Adrenal gland (tissue), 12 donors: ENCODE data around the gene KRT71. TPM values are rescaled to one million over a fixed set of nuclear protein-coding genes. Genes with fewer than 3 reads are reported as not detected.

Source experiments
- DNase-seq, 7 donors: peaks; one replicate each; pipeline ENCODE4 v3.0.0-alpha.2; 2019 to 2020
- H3K27ac ChIP-seq, 5 donors: fragments of 200-600 bp; sonication (generic) in 4 of 5; 1 replicate in 3 of 5; 2 replicates in 2 of 5; pipeline versions ENCODE4 v1.5.1 to v1.8.0; 2016 to 2020; ENCODE audit warnings: mild to moderate bottlenecking in 1 of 5
- H3K27me3 ChIP-seq: fragments of 200-600 bp; 2 replicates; pipeline ENCODE4 v1.8.0; 2021
- H3K36me3 ChIP-seq, 2 donors: fragments of 200-600 bp; replicated peaks in 1 of 2; 1 replicate in 1 of 2; 2 replicates in 1 of 2; pipeline versions ENCODE4 v1.5.1 to v1.8.0; 2018 to 2022
- H3K4me1 ChIP-seq, 2 donors: fragments of 200-600 bp; replicated peaks in 1 of 2; 1 replicate in 1 of 2; 2 replicates in 1 of 2; pipeline versions ENCODE4 v1.5.1 to v1.8.0; 2018 to 2021
- H3K4me3 ChIP-seq, 4 donors: fragments of 200-600 bp; sonication (generic) in 3 of 4; one replicate each; pipeline ENCODE4 v1.5.1; 2016 to 2018
- H3K9me3 ChIP-seq, 3 donors: fragments of 200-600 bp; sonication (generic) in 1 of 3; replicated peaks in 1 of 3; 1 replicate in 2 of 3; 2 replicates in 1 of 3; pipeline versions ENCODE4 v1.5.1 to v1.8.0; 2016 to 2021
- POLR2A ChIP-seq, 2 donors: fragments of 450-650 bp; IDR thresholded peaks; one replicate each; pipeline ENCODE4 v1.6.1; 2017; ENCODE audit warnings: antibody characterized with exemption in 2 of 2, mild to moderate bottlenecking in 2 of 2, moderate library complexity in 1 of 2
- WGBS, 4 donors: extraction: QIAGEN DNeasy Blood & Tissue Kit in 2 of 4; methylation state at CpG; one replicate each; pipeline versions ENCODE4 v1.1.5 to v1.1.7; 2013 to 2017; 5-methylcytosine and 5-hydroxymethylcytosine counted together
- intact Hi-C, 2 donors: fragments of 100-400 bp; cut with DNase I; formaldehyde crosslinking; loops; one replicate each; pipeline versions ENCODE4 v1.14.1 to v1.15.0; 2022 to 2023
- polyA plus RNA-seq, 3 donors: library from polyadenylated mRNA; stranded (reverse); fragments of 200-250 nt in 2 of 3; fragments of 350-450 nt in 1 of 3; fragmentation: Illumina TruSeq in 1 of 3; extraction: RNeasy Lipid Tissue Mini Kit (QIAGEN cat#74804) in 1 of 3; gene quantifications; one replicate each; pipeline ENCODE4 v1.2.3, GENCODE V29; 2013 to 2014
- total RNA-seq, 9 donors: library from RNA; depleted of rRNA in 4 of 9; stranded (reverse); fragments of >200 nt in 4 of 9; fragments of 120-200 nt in 1 of 9; fragmentation: NEBNext Ultra II Directional in 1 of 9; extraction: Animal tissue kit (Norgen Biotek cat#: 25700) in 1 of 9; gene quantifications; one replicate each; pipeline versions ENCODE4 v1.1.0 to v1.2.4, GENCODE V29; 2013 to 2023
- TF ChIP-seq, protein P1 (sequence below), 6 experiments: fragments of 450-650 bp in 4 of 6; fragments of 200-600 bp in 2 of 6; sonication (generic) in 1 of 6; IDR thresholded peaks; 1 replicate in 5 of 6; 2 replicates in 1 of 6; pipeline versions ENCODE4 v1.5.1 to v1.8.0; 2016 to 2021; ENCODE audit warnings: antibody characterized with exemption in 6 of 6, mild to moderate bottlenecking in 2 of 6, moderate library complexity in 1 of 6
- donor health status: healthy with polysubstance abuse.
- donor health status: Bipolar disorder and iron deficiency.
- donor health status: DM: yes; HTN: yes; CAD: no.
- donor health status: DM: no; HTN: no; CAD: no.
- donor health status: DM: no; HTN: no; CAD: no.
- donor health status: DM: yes; HTN: yes; CAD: no.

Gene KRT71
- total and polyA plus RNA-seq, 12 donors, result not detected

DNA sequence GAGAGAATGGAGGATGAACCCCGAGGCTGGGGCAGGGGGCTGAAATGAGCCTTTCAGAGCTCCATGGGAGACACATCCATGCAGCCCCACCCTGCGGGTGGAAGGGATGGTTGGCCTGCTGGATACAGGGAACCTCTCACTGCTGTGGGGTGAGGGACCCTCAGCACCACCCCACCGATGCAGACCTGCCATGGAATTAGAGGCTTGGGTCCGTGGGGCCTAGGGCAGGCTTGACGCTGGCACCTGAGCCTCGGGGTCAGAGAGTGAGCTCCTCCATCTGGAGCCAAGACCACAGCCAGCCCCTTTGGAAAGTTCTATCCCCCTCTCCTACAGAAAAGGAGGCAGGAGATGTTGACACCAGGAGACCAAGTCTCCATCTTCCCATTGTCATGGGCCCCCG, 28.1 kb upstream of the KRT71 start:
- 58 to 87% (median 78%) methylated on average over 3 to 7 of the region's 7 CpGs for WGBS, 4 donors
- Histone ChIP-seq H3K27me3 (no peaks in the 10 kb centered on the region), H3K4me1 (no peaks in the 10 kb centered on the region), H3K36me3 (no peaks in the 10 kb centered on the region), H3K27ac (no peak overlapping the region), H3K4me3 (no peak overlapping the region), H3K9me3 (no peaks in the 10 kb centered on the region)
- DNase-seq, result no peak
- TF ChIP-seq, protein P1, sequence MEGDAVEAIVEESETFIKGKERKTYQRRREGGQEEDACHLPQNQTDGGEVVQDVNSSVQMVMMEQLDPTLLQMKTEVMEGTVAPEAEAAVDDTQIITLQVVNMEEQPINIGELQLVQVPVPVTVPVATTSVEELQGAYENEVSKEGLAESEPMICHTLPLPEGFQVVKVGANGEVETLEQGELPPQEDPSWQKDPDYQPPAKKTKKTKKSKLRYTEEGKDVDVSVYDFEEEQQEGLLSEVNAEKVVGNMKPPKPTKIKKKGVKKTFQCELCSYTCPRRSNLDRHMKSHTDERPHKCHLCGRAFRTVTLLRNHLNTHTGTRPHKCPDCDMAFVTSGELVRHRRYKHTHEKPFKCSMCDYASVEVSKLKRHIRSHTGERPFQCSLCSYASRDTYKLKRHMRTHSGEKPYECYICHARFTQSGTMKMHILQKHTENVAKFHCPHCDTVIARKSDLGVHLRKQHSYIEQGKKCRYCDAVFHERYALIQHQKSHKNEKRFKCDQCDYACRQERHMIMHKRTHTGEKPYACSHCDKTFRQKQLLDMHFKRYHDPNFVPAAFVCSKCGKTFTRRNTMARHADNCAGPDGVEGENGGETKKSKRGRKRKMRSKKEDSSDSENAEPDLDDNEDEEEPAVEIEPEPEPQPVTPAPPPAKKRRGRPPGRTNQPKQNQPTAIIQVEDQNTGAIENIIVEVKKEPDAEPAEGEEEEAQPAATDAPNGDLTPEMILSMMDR (IDR thresholded peaks at IDR 0.05), result no peak
- no peak for TF ChIP-seq POLR2A (IDR thresholded peaks at IDR 0.05)
- intact Hi-C loops, result loop anchor here (5.0 to 10.0 kb wide), 4 partner anchors 206 to 401 kb away; no protein-coding TSS in a partner anchor

DNA sequence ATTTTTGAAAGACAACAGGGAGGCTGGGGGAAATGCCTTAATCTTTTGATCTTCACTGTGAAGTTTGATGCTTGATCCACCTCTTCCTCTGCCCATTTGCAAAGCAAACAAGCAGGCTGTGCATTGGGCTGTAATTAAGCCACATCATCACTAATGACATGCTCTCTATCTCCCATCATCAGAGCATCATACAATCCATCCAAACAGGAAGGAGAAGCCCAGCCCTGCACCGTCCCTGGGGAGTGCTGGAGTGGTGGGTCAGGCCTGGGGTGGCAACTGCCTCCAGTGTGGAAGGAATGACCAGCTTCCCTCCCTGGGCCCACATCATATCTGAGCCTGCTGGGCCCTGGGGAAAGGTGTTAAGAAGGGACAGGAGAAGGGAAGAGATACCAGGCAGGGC, 27.6 kb upstream of the KRT71 start:
- Histone ChIP-seq H3K27me3 (no peaks in the 10 kb centered on the region), H3K27ac (no peak overlapping the region), H3K9me3 (no peaks in the 10 kb centered on the region), H3K36me3 (no peaks in the 10 kb centered on the region), H3K4me1 (no peaks in the 10 kb centered on the region), H3K4me3 (no peak overlapping the region)
- 68 to 88% (median 84%) methylated on average over 1 of the region's 1 CpG for WGBS, 4 donors
- DNase-seq, result no peak
- intact Hi-C loops, result loop anchor here (5.0 to 10.0 kb wide), 4 partner anchors 206 to 402 kb away; no protein-coding TSS in a partner anchor
- TF ChIP-seq, protein P1 (IDR thresholded peaks at IDR 0.05), result no peak
- no peak for TF ChIP-seq POLR2A (IDR thresholded peaks at IDR 0.05)

DNA sequence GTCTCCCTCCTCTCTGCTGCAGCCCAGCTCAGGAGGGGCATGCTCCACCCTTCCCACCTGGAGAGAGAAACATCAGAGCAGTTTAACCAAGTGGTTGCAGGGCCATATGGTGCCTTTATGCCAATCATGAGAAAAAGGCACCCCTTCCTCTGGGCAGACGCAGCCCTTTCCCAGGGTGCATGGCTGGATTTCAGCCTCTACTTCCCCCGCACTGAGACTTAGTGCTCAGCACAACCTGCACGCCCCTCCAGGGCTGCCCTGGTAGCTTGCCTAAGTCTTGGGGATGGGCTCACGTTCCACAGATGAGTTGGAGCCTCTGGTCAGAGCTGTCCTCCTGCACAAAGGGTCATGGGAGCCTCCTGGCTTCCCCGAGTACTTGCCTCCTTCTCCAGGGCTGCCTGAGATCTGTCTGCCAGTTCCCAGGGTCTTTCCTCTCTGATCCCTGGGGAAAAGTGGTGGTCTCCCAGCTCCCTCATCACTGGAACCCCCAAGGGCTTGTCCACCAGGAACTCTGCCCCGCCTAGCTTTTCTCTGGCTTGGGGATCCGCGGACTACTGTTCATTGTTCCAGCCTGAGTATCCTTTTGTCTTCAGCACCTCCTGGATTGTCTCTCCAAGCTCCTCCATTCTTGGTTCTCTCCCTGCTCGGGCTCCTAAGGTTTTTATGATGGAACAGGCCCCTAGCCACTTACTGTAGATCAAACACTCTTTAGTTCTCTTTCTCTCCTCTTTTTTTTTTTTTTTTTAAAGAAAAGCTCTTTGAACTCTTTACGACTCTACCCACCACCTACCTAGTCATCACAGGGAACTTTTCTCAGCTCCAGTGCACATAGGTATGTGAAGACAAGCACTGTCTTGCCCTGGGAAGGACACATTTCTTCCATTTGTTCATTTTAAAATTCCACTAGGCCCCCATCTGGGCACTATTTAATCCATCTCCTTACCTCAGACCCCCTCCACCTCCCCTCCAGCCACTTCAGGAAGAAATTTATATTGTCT, 26.8 kb upstream of the KRT71 start:
- intact Hi-C loops, result loop anchor here (5.0 to 10.0 kb wide), 4 partner anchors 205 to 403 kb away; no protein-coding TSS in a partner anchor
- no peaks in the 10 kb centered on the region for H3K9me3 ChIP-seq
- 69 to 85% (median 76%) methylated on average over 6 to 10 of the region's 10 CpGs for WGBS, 4 donors
- no peaks in the 10 kb centered on the region for H3K36me3 ChIP-seq
- H3K4me3 ChIP-seq, result no peak overlapping the region
- H3K4me1 ChIP-seq, result no peaks in the 10 kb centered on the region
- no peaks in the 10 kb centered on the region for H3K27me3 ChIP-seq
- DNase-seq, result no peak
- H3K27ac ChIP-seq, result no peak overlapping the region
- TF ChIP-seq, protein P1 (IDR thresholded peaks at IDR 0.05), result no peak
- no peak for TF ChIP-seq POLR2A (IDR thresholded peaks at IDR 0.05)

DNA sequence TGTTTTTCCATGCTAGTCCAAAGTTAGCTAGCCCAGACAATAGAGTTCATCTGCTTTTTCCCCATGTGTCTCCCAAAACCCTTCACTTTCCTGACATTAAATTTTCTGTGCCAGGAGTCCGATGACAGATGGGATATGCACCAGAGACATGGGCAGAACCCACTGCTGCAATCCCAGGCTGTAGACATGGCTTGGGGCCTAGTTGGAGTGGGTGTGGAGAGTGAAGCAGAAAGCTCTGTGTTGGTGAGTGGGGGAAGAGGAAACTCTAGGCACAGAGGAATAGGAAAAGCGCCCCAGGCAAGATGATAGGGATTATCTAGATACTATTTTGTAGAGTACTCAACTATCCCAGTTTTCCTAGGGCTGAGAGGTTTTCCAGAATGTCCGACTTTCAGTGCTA, 25.5 kb upstream of the KRT71 start:
- Histone ChIP-seq H3K4me3 (no peak overlapping the region), H3K9me3 (no peaks in the 10 kb centered on the region), H3K27me3 (no peaks in the 10 kb centered on the region), H3K27ac (no peak overlapping the region), H3K36me3 (no peaks in the 10 kb centered on the region), H3K4me1 (no peaks in the 10 kb centered on the region)
- WGBS, 4 donors, result 72 to 84% (median 81%) methylated on average over 3 of the region's 3 CpGs
- DNase-seq, result no peak
- TF ChIP-seq POLR2A (IDR thresholded peaks at IDR 0.05), result no peak
- TF ChIP-seq, protein P1 (IDR thresholded peaks at IDR 0.05), result no peak
- intact Hi-C loops, result no loop called here
